Neural progenitor cell (in vitro differentiated cells): ENCODE results near the gene C3orf70.

ENCODE experiments used
- CTCF ChIP-seq: fragments of 200-600 bp; sonication (generic); IDR thresholded peaks from 2 replicates; pipeline ENCODE4 v1.5.1; 2017; ENCODE audit warnings: antibody characterized with exemption, mild to moderate bottlenecking
- EZH2 ChIP-seq: fragments of 200-600 bp; sonication (generic); IDR thresholded peaks from 2 replicates; pipeline ENCODE4 v1.6.1; 2017; ENCODE audit warnings: antibody characterized with exemption, mild to moderate bottlenecking, moderate library complexity
- EZH2phosphoT487 ChIP-seq: fragments of 200-600 bp; sonication (generic); IDR thresholded peaks from 2 replicates; pipeline ENCODE4 v1.6.1; 2017; ENCODE audit warnings: antibody characterized with exemption

DNA sequence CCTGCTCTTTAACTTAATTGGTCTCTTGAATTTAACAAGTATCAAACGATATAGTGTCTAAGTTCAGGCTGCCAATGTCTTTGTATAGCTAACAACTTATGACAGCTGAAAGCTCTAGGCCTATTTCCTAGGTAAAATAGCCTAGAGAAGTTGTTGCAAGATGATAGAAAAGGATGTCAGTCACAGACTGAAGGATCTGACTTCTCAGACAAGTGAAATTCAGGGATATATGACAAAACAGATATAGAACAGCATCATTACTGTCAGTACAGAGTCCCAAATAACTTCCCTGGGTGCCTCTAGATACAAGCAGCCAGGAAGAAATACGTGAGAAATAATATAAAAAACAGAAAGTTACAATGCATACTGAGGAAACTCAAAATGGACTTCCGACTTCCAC, 26.7 kb downstream of the C3orf70 start:
- TF ChIP-seq CTCF (no peak), EZH2 (no peak), EZH2phosphoT487 (no peak)
